Activated CD8-positive, alpha-beta memory T cell treated with anti-CD3 and anti-CD28 coated beads for 48 hours (primary cell): Measurements from ENCODE around the gene STBD1.
"Not testable (repeated sequence)": the region's sequence is repeated elsewhere in the genome, so short reads cannot be mapped to it uniquely, and the experiment has no call there.

Experiments used
- DNase-seq, 3 experiments: peaks; one replicate each; pipeline ENCODE4 v3.0.0-alpha.2; 2020; ENCODE audit warnings: low read depth in 2 of 3, low spot score in 2 of 3

STBD1 gene

GRCh38 chr4:76282941-76283689, 23.4 kb upstream of the STBD1 start:
- DNase-seq = no peak

GRCh38 chr4:76283900-76284299, 22.6 kb upstream of the STBD1 start:
- no peak for DNase-seq

GRCh38 chr4:76287811-76288210, 18.7 kb upstream of the STBD1 start:
- not testable (repeated sequence) for DNase-seq

GRCh38 chr4:76292730-76293129, 13.8 kb upstream of the STBD1 start:
- DNase-seq = no peak

GRCh38 chr4:76293772-76294171, 12.8 kb upstream of the STBD1 start:
- no peak for DNase-seq

- DNase-seq = no peak
Measured at GRCh38 chr4:76296286-76296820, 10.2 kb upstream of the STBD1 start.

- no peak for DNase-seq
Measured at GRCh38 chr4:76298227-76298626, 8.3 kb upstream of the STBD1 start.

- DNase-seq = no peak
Measured at GRCh38 chr4:76300012-76300411, 6.5 kb upstream of the STBD1 start.

- peak in 1 of 3 experiments; percentile 10 for DNase-seq
Measured at GRCh38 chr4:76301068-76301774, 5.3 kb upstream of the STBD1 start.

GRCh38 chr4:76301775-76302162, 4.8 kb upstream of the STBD1 start:
- no peak for DNase-seq

- no peak for DNase-seq
Measured at GRCh38 chr4:76302826-76303438, 3.6 kb upstream of the STBD1 start.

GRCh38 chr4:76305033-76305687, 1.4 kb upstream of the STBD1 start:
- no peak for DNase-seq

GRCh38 chr4:76306882-76307659, 538 bp downstream of the STBD1 start:
- DNase-seq = no peak

GRCh38 chr4:76307660-76308014, 1.1 kb downstream of the STBD1 start:
- DNase-seq = no peak

- no peak for DNase-seq
Measured at GRCh38 chr4:76308548-76308947, 2.0 kb downstream of the STBD1 start.

- DNase-seq = no peak
Measured at GRCh38 chr4:76309939-76310550, 3.5 kb downstream of the STBD1 start.

GRCh38 chr4:76310683-76311082, 4.2 kb downstream of the STBD1 start:
- no peak for DNase-seq

- no peak for DNase-seq
Measured at GRCh38 chr4:76311896-76312331, 5.4 kb downstream of the STBD1 start.

GRCh38 chr4:76312457-76312856, 5.9 kb downstream of the STBD1 start:
- DNase-seq = no peak

GRCh38 chr4:76313547-76313946, 7.0 kb downstream of the STBD1 start:
- no peak for DNase-seq
